ENCODE results near the gene GLP1R.

Gene GLP1R

DNA sequence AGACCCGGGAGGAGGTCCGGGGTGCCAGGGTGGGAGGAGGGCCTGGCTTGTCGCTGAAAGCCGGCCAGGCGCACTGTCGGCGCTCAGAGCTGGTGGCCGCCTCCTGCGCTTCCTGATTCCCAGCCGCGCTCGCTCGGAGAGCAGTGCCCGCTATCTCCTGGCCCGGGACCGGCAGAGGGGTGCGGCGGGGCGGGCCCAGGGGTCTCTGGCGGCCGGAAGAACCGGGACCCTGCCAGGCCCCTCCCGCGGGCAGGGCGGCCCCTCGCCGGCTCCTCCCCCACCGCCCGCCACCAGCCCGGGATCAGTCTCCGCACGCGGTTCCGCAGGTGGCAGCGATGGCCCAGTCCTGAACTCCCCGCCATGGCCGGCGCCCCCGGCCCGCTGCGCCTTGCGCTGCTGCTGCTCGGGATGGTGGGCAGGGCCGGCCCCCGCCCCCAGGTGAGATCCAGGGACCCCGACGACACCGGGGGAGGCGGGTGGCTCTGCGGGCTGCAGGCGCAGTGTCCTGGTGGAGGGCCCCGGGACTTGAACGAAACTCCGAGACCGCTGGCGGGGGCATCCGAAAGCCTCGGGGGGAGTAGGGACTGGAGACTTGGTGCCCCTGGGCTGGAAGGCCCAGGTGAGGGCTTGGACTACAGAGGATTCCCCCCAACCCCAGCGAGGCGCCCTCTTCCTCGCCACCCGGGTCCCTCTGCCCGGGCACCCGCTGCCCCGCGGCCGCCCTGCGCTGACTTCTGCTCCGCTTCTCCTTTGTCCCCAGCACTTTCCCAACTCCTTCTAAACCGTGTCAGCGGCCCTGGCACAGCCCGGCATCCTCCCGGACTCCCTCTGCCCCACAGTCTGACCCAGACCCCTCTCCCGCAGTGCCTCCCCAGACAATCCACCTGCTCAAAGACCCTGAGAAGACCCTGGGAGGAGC is at the start of gene GLP1R:
GLP1R (plus strand) TSS at position 301 of the 919 bp plus-strand sequence; CDS start at position 361, 60 bp downstream.
- peaks cover 6% of the 10 kb centered on the region; the same call in 1 of the 2 replicates for H3K36me3 ChIP-seq (ENCODE audit: insufficient read depth, low read length)
- TF ChIP-seq, protein P1, sequence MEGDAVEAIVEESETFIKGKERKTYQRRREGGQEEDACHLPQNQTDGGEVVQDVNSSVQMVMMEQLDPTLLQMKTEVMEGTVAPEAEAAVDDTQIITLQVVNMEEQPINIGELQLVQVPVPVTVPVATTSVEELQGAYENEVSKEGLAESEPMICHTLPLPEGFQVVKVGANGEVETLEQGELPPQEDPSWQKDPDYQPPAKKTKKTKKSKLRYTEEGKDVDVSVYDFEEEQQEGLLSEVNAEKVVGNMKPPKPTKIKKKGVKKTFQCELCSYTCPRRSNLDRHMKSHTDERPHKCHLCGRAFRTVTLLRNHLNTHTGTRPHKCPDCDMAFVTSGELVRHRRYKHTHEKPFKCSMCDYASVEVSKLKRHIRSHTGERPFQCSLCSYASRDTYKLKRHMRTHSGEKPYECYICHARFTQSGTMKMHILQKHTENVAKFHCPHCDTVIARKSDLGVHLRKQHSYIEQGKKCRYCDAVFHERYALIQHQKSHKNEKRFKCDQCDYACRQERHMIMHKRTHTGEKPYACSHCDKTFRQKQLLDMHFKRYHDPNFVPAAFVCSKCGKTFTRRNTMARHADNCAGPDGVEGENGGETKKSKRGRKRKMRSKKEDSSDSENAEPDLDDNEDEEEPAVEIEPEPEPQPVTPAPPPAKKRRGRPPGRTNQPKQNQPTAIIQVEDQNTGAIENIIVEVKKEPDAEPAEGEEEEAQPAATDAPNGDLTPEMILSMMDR (IDR thresholded peaks at IDR 0.05; ENCODE audit: borderline replicate concordance, extremely low read depth, low read length, poor library complexity, severe bottlenecking), result no peak
- no peak for TF ChIP-seq EZH2 (IDR thresholded peaks at IDR 0.05; ENCODE audit: borderline replicate concordance, low read depth, low read length, severe bottlenecking)
- peaks cover 26% of the 10 kb centered on the region for H3K27me3 ChIP-seq (ENCODE audit: insufficient read depth, low read length, poor library complexity)
- peak within 1 kb of the TSS; percentile 53 for H2AFZ ChIP-seq (ENCODE audit: low read depth, low read length)
- peaks cover 47% of the 10 kb centered on the region for H3K4me1 ChIP-seq (ENCODE audit: insufficient read depth, low read length)
- ATAC-seq (ENCODE audit: insufficient read depth, low read depth), result peak; percentile 78
- H4K20me1 ChIP-seq (ENCODE audit: insufficient read depth, low read length), result peaks cover 12% of the 10 kb centered on the region
- no peaks in the 10 kb centered on the region for H3K9me3 ChIP-seq (ENCODE audit: insufficient read depth, low read length, severe bottlenecking)
- peak within 1 kb of the TSS; percentile 44 for H3K27ac ChIP-seq (ENCODE audit: low read length)
- H3K4me2 ChIP-seq (ENCODE audit: insufficient read depth, low read length), result peak within 1 kb of the TSS; percentile 59
- peak; percentile 56 for DNase-seq
- H3K79me2 ChIP-seq (ENCODE audit: insufficient read depth, low read length), result peaks cover 15% of the 10 kb centered on the region
- peak within 1 kb of the TSS; percentile 29 to 51; a peak in 3 of 4 replicates for H3K4me3 ChIP-seq (ENCODE audit: low read depth in 1 of 2, low read length in 2 of 2)
- H3K9ac ChIP-seq (ENCODE audit: low read depth, low read length), result peak within 1 kb of the TSS; percentile 67

DNA sequence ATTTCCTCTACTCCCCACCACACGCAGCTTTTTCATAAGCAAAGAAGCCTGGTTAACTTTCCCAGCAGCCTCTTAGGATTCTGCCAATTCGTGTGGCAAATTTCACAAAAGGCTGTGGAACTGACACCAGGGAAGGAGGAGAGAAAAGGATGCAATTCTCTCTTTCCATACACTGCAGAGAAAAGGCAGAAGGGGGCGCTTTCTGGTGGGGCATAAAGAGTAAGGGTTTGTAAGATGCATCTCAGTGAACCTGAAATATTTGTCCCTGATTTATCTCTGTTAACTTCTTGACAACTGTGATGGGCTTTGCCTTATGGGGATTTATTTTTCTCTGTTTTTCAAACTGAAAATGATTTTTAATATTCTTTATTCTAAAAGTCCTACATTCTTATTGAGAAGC is 45.5 kb upstream of the GLP1R start:
- H3K27me3 ChIP-seq (ENCODE audit: insufficient read depth, low read length, poor library complexity), result peaks cover 17% of the 10 kb centered on the region
- DNase-seq (no peak), ATAC-seq (ENCODE audit: insufficient read depth, low read depth) (no peak)
- H3K27ac ChIP-seq (ENCODE audit: low read length), result no peak overlapping the region
- H3K36me3 ChIP-seq (ENCODE audit: insufficient read depth, low read length), result no peaks in the 10 kb centered on the region
- no peak overlapping the region for H3K4me3 ChIP-seq (ENCODE audit: low read depth in 1 of 2, low read length in 2 of 2)
- H3K79me2 ChIP-seq (ENCODE audit: insufficient read depth, low read length), result no peaks in the 10 kb centered on the region
- H3K4me1 ChIP-seq (ENCODE audit: insufficient read depth, low read length), result no peaks in the 10 kb centered on the region
- H3K9ac ChIP-seq (ENCODE audit: low read depth, low read length), result no peak overlapping the region
- H4K20me1 ChIP-seq (ENCODE audit: insufficient read depth, low read length), result no peaks in the 10 kb centered on the region
- no peak overlapping the region for H3K4me2 ChIP-seq (ENCODE audit: insufficient read depth, low read length)
- no peaks in the 10 kb centered on the region for H3K9me3 ChIP-seq (ENCODE audit: insufficient read depth, low read length, severe bottlenecking)
- TF ChIP-seq EZH2 (IDR thresholded peaks at IDR 0.05; ENCODE audit: borderline replicate concordance, low read depth, low read length, severe bottlenecking), result no peak
- TF ChIP-seq, protein P1 (IDR thresholded peaks at IDR 0.05; ENCODE audit: borderline replicate concordance, extremely low read depth, low read length, poor library complexity, severe bottlenecking), result peak; percentile 37
- H2AFZ ChIP-seq (ENCODE audit: low read depth, low read length), result no peak overlapping the region

DNA sequence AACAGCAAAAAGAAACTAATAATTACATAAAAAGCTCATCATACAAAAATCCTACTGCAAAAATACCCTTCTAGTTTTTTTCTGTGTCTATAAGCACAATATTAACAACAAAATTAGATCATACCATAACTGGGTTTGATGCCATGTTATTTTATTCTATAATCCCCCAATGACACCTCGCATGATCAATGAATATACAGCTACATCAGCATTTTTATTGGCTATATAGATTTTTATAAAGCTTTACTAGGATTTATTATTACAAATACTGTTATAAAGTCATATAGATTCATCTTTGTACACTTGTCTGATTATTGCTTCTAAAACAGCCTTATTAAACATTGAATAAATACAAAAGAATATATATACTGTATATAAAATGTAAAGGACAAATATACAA is 45.1 kb upstream of the GLP1R start:
- no peak overlapping the region for H3K4me2 ChIP-seq (ENCODE audit: insufficient read depth, low read length)
- no peaks in the 10 kb centered on the region for H3K79me2 ChIP-seq (ENCODE audit: insufficient read depth, low read length)
- ATAC-seq (ENCODE audit: insufficient read depth, low read depth), result no peak
- H4K20me1 ChIP-seq (ENCODE audit: insufficient read depth, low read length), result no peaks in the 10 kb centered on the region
- H3K27ac ChIP-seq (ENCODE audit: low read length), result no peak overlapping the region
- no peak overlapping the region for H3K4me3 ChIP-seq (ENCODE audit: low read depth in 1 of 2, low read length in 2 of 2)
- H3K27me3 ChIP-seq (ENCODE audit: insufficient read depth, low read length, poor library complexity), result peaks cover 17% of the 10 kb centered on the region
- no peaks in the 10 kb centered on the region for H3K36me3 ChIP-seq (ENCODE audit: insufficient read depth, low read length)
- H3K9ac ChIP-seq (ENCODE audit: low read depth, low read length), result no peak overlapping the region
- H3K4me1 ChIP-seq (ENCODE audit: insufficient read depth, low read length), result no peaks in the 10 kb centered on the region
- DNase-seq, result no peak
- H2AFZ ChIP-seq (ENCODE audit: low read depth, low read length), result no peak overlapping the region
- H3K9me3 ChIP-seq (ENCODE audit: insufficient read depth, low read length, severe bottlenecking), result no peaks in the 10 kb centered on the region
- TF ChIP-seq EZH2 (IDR thresholded peaks at IDR 0.05; ENCODE audit: borderline replicate concordance, low read depth, low read length, severe bottlenecking), result no peak
- TF ChIP-seq, protein P1 (IDR thresholded peaks at IDR 0.05; ENCODE audit: borderline replicate concordance, extremely low read depth, low read length, poor library complexity, severe bottlenecking), result no peak

Data from DND-41 (cell line).